NB4 (cell line): Measurements from ENCODE around the gene HSPBP1.

Experiments
- POLR2A ChIP-seq: IDR thresholded peaks from 2 replicates; pipeline ENCODE4 v1.6.1; 2011; ENCODE audit warnings: mild to moderate bottlenecking; ENCODE audit not compliant: insufficient read length; ENCODE audit errors: extremely low read depth
- TF ChIP-seq, protein P1 (sequence below): IDR thresholded peaks from one replicate; pipeline ENCODE4 v1.5.1; 2012; ENCODE audit warnings: low read depth, low read length
- TF ChIP-seq, protein P2 (sequence below): IDR thresholded peaks from 2 replicates; pipeline ENCODE4 v1.6.1; 2011; ENCODE audit warnings: low read depth, low read length

DNA sequence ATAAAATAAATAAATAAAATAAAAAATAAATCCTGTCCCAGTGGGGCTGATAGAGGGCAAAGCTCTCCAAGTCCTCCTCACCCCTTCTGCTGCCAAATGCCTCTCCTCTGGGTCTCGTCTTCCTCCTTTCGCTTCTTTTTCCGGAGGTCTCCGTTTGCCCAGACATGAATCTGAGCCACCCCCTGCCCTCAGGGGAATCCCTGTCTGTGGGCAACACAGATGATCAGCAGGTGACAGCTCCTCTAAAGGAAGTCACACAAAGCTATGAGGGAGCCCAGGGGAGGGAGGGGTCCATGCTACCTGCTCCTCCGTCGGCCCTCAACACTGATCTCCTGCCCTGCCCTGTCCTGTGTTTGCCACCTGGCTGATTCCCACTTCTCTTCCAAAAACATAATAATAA is 44.8 kb upstream of the HSPBP1 start:
- TF ChIP-seq, protein P1, sequence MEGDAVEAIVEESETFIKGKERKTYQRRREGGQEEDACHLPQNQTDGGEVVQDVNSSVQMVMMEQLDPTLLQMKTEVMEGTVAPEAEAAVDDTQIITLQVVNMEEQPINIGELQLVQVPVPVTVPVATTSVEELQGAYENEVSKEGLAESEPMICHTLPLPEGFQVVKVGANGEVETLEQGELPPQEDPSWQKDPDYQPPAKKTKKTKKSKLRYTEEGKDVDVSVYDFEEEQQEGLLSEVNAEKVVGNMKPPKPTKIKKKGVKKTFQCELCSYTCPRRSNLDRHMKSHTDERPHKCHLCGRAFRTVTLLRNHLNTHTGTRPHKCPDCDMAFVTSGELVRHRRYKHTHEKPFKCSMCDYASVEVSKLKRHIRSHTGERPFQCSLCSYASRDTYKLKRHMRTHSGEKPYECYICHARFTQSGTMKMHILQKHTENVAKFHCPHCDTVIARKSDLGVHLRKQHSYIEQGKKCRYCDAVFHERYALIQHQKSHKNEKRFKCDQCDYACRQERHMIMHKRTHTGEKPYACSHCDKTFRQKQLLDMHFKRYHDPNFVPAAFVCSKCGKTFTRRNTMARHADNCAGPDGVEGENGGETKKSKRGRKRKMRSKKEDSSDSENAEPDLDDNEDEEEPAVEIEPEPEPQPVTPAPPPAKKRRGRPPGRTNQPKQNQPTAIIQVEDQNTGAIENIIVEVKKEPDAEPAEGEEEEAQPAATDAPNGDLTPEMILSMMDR = no peak
- no peak for TF ChIP-seq POLR2A
- TF ChIP-seq, protein P2, sequence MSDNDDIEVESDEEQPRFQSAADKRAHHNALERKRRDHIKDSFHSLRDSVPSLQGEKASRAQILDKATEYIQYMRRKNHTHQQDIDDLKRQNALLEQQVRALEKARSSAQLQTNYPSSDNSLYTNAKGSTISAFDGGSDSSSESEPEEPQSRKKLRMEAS = no peak
